GM12892 (cell line): Measurements from ENCODE around the gene SOX21.
A peak's percentile ranks its signal among the peaks of the same experiment; 100 is the strongest.

ENCODE experiments used
- DNase-seq: peaks from one replicate; pipeline ENCODE4 v3.0.0; 2011; ENCODE audit not compliant: insufficient read length
- FAIRE-seq: peaks from 2 replicates; lab custom pipeline; 2011; peaks lifted over from hg19 to GRCh38; lab: Jason Lieb, UNC
- POLR2A ChIP-seq: IDR thresholded peaks from 2 replicates; pipeline ENCODE4 v1.6.1; 2011; ENCODE audit warnings: low read depth, low read length, control low read depth
- POLR2AphosphoS5 ChIP-seq: IDR thresholded peaks from 2 replicates; pipeline ENCODE4 v1.6.1; 2011; ENCODE audit warnings: low read depth, low read length, control low read depth
- TAF1 ChIP-seq: IDR thresholded peaks from 2 replicates; pipeline ENCODE4 v1.6.1; 2011; ENCODE audit warnings: low read depth, mild to moderate bottlenecking, control low read depth, low read length, borderline replicate concordance

SOX21 gene

GRCh38 chr13:94700051-94700535 is 12.3 kb downstream of the SOX21 start:
- DNase-seq (no peak), FAIRE-seq (no peak)
- no peak for TF ChIP-seq POLR2A
- no peak for TF ChIP-seq TAF1
- no peak for TF ChIP-seq POLR2AphosphoS5

GRCh38 chr13:94696171-94696570 is 16.2 kb downstream of the SOX21 start:
- FAIRE-seq (no peak), DNase-seq (no peak)
- TF ChIP-seq TAF1 (no peak), POLR2A (no peak), POLR2AphosphoS5 (no peak)

DNA sequence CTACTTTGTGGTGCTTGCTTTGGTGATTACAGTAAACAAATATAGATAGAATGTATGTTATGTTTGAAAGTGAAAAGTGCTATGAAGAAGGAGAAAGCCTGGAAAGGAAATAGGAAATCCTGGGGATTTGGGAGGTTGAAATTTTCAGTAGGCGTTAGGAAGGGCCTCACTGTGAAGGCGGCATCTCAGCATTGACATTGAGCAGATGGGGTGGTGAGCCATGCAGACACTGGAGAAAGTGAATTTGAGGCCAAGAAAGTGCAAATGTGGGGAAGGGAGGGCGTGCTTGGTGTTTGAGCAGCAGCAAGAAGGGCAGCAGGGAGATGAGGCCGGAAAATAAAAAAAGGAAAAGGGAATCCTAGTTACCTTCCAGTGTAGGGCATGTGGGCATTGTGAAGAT is 20.3 kb downstream of the SOX21 start:
- TF ChIP-seq TAF1 (no peak), POLR2AphosphoS5 (no peak), POLR2A (no peak)
- DNase-seq: no peak
- FAIRE-seq: no peak

- no peak for TF ChIP-seq POLR2A
- TF ChIP-seq TAF1: no peak
- TF ChIP-seq POLR2AphosphoS5: no peak
- FAIRE-seq (no peak), DNase-seq (no peak)
These were observed 28.9 kb downstream of the SOX21 start for GRCh38 chr13:94683409-94683808.

- DNase-seq (no peak), FAIRE-seq (no peak)
- TF ChIP-seq TAF1 (no peak), POLR2AphosphoS5 (no peak), POLR2A (no peak)
These were observed 30.1 kb downstream of the SOX21 start for GRCh38 chr13:94682229-94682628.

DNA sequence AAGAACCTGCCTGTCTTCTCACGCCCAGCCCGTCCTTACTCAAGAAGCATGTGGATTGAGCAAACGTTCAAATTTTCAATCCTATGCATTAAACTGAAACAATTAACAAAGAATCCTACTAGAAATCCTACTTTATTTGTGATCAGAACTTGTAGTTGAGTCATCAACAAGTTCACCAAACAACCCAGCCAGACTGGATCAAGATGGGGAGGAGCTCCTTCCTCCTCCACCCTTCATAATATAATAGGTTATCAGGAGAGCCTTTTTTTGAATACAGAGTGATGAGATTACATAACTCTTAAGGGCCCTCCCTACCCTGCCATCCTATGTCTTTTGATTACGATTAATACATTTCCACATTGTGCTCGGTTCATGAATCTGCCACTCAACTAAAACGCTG is 32.7 kb downstream of the SOX21 start:
- no peak for TF ChIP-seq POLR2A
- no peak for TF ChIP-seq TAF1
- TF ChIP-seq POLR2AphosphoS5: no peak
- DNase-seq: no peak
- no peak for FAIRE-seq

DNA sequence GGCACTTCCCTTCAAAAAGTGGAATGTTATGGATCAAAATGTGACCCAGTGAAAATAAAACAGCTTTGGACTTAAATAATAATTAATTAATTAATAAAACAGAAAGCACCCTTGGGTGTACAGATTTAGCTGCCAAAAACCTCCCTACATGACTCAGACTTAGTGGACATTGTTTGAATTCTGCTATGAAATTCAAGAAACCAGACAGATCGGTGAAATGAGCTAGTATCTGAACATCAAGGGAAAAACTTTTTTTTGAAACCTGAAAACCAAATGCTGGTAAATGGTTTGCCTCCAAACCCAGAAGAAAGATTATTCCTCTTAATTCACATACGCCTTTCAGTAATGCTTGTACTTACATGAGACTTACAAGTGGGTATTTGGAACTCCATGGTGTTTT is 33.5 kb downstream of the SOX21 start:
- TF ChIP-seq POLR2A (no peak), POLR2AphosphoS5 (no peak), TAF1 (no peak)

DNA sequence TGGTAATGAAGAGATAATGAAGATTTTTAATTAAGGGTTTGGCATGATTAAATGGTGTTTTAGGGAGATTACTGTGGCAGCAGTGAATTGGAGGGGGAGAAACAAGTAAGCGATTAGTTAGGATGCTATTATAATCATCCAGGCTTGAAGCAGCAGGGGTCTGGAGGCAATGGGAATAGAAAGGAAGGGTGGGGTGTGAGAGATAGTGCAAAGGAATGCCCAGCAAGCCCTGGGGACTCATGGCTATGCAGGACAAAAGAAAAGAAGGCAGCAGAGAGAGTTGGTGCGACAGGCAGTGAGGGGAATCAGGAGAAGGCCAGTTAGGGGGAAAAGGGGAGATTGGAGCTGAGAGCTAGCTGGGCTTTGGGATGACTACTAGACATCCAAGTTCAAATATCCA is 34.5 kb downstream of the SOX21 start:
- no peak for DNase-seq
- no peak for TF ChIP-seq TAF1
- no peak for TF ChIP-seq POLR2AphosphoS5
- TF ChIP-seq POLR2A: no peak
- no peak for FAIRE-seq

More for the DNA sequence above, 33.5 kb downstream of the SOX21 start:
- no peak for DNase-seq
- no peak for FAIRE-seq

DNA sequence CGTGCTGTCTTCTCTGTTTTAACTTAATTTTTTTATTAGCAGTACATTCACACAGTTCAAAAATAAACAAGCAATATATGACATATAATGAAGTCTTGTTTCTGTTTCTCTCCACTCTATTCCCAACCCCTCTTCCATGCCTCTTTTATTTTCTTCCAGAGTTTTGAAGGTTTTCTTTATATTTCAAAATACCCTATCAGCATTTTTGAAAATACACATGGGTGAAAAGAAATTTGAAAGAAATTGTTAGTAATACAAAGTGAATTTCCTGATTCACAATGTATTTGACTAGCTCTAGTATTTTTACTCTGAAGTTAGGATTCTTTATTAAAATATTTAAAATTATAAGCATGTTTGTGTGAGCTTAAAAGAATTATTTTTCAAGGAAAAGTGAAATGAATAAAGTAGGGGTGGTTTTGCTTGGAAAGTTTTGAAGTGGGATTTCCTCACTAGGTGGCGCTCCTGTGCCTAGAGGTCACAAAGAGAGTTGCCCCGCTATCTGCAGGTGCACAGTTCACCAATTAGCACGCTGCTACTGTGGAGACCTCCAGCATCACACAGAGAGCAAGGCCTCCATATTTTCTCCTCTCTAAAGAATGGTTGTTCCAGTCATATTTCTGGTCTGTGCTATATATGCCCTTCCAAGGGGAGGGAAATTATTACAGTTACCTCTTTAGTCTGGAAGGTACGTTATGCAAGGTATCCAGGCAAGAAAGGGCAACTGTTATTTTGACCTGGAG is 37.6 kb downstream of the SOX21 start:
- FAIRE-seq: peak; percentile 94
- peak; percentile 15 for DNase-seq
- TF ChIP-seq POLR2A (no peak), POLR2AphosphoS5 (no peak), TAF1 (no peak)

- TF ChIP-seq POLR2AphosphoS5 (no peak), POLR2A (no peak), TAF1 (no peak)
- FAIRE-seq (no peak), DNase-seq (no peak)
These were observed 38.5 kb downstream of the SOX21 start for GRCh38 chr13:94673851-94674250.

- no peak for DNase-seq
- FAIRE-seq: no peak
- TF ChIP-seq TAF1 (no peak), POLR2AphosphoS5 (no peak), POLR2A (no peak)
These were observed 39.9 kb downstream of the SOX21 start for GRCh38 chr13:94672400-94672799.

DNA sequence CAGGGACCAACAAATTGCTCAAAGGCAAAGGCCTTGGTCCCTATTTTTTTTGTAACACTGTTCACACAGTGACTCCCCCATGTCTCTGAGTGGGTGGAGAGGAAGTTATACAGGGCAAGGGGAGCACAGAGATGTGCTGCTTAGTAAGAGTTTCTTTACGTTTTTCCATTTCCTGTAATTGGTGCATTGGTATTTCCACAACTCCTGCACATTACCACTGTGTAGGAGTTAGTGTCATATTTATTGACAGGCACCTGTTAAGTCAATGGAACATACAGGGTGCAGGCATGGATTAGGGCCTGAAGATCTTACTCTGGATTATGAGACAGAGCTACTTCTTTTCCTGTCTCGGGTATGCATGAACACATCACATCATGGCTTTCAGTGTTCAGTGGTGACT is 45.2 kb downstream of the SOX21 start:
- FAIRE-seq (no peak), DNase-seq (no peak)
- TF ChIP-seq TAF1: no peak
- TF ChIP-seq POLR2A: no peak
- TF ChIP-seq POLR2AphosphoS5: no peak

DNA sequence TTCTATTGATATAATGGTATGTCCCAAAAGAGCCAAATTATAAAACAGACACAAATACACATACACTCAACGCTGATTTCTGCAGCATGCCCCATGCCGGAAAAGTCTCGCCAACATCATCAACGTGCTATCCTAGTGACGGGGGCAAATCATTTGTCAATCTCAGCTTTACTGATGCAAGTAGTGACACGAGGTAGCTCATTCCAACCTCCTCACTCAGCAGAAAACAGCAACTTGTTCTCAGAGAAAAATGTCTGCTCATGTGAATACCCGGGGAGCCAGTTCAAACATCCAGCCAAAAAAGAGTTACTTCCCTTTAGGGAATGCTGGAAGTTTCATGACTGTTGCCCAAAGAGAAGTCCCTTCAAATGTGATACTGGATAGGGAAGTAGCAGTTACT is 46.3 kb downstream of the SOX21 start:
- DNase-seq (no peak), FAIRE-seq (no peak)
- no peak for TF ChIP-seq POLR2AphosphoS5
- no peak for TF ChIP-seq POLR2A
- no peak for TF ChIP-seq TAF1

GRCh38 chr13:94664889-94665288 is 47.5 kb downstream of the SOX21 start:
- TF ChIP-seq POLR2A: no peak
- no peak for TF ChIP-seq TAF1
- TF ChIP-seq POLR2AphosphoS5: no peak
- FAIRE-seq (no peak), DNase-seq (no peak)
